GM13977 (cell line): Measurements from ENCODE around the gene DGKQ.

Experiments used
- DNase-seq: peaks from one replicate; pipeline ENCODE4 v3.0.0; 2012; ENCODE audit warnings: low spot score
- CTCF ChIP-seq: IDR thresholded peaks from 2 replicates; pipeline ENCODE4 v1.5.1; 2012; ENCODE audit warnings: mild to moderate bottlenecking, control low read depth; ENCODE audit not compliant: insufficient read depth; ENCODE audit errors: extremely low read depth, missing control alignments
- in situ Hi-C: fragments of 300-500 bp; cut with MboI; formaldehyde crosslinking; loops from one replicate; pipeline ENCODE4 v1.12.0; 2022; ENCODE audit warnings: low sequenced_read_pairs, low pct_unique_long_range_greater_than_20kb, mixed read lengths, inconsistent platforms; ENCODE audit not compliant: unreplicated experiment

DGKQ gene

GRCh38 chr4:963276-964225 lies 9.8 kb downstream of the DGKQ start:
- TF ChIP-seq CTCF = no peak
- no peak for DNase-seq
- in situ Hi-C loops = no loop called here

- DNase-seq = no peak
- in situ Hi-C loops = no loop called here
- TF ChIP-seq CTCF = no peak
Observed at GRCh38 chr4:962231-963208, 10.8 kb downstream of the DGKQ start.

GRCh38 chr4:961351-962230 lies 11.8 kb downstream of the DGKQ start:
- in situ Hi-C loops = no loop called here
- TF ChIP-seq CTCF = no peak
- DNase-seq = no peak

GRCh38 chr4:960636-961350 lies 12.6 kb downstream of the DGKQ start:
- in situ Hi-C loops = no loop called here
- no peak for DNase-seq
- TF ChIP-seq CTCF = no peak

- no peak for TF ChIP-seq CTCF
- in situ Hi-C loops = no loop called here
- DNase-seq = no peak
Observed at GRCh38 chr4:960140-960635, 13.2 kb downstream of the DGKQ start.
